GM12878 (cell line): ENCODE data around the gene LRRC23. TPM values are rescaled to one million over a fixed set of nuclear protein-coding genes. Genes with fewer than 3 reads are reported as not detected.
"Not testable (repeated sequence)": the region's sequence is repeated elsewhere in the genome, so short reads cannot be mapped to it uniquely, and the experiment has no call there.

Experiments used
- ATAC-seq: fragments of 200-7000 bp; cut with Tn5 transposase; 3 replicates; pipeline ENCODE4 v1.9.1; 2020; ENCODE audit warnings: mild to moderate bottlenecking, moderate library complexity
- BruUV-seq: library from RNA; stranded (reverse); fragments of 400-500 nt; replicated peaks from 2 replicates; lab custom pipeline; 2021; lab: Mats Ljungman, UMichigan
- CTCF ChIA-PET: fragments of 300-600 bp; sonication (Branson Sonifier 250); formaldehyde crosslinking; extraction: SDS; loops from one replicate; lab custom pipeline; 2021; ENCODE audit warnings: inconsistent platforms; lab: Yijun Ruan, JAX
- POLR2A ChIA-PET: fragments of 350-600 bp; formaldehyde crosslinking; extraction: SDS; loops from one replicate; lab custom pipeline; 2021; ENCODE audit warnings: inconsistent platforms; lab: Charles Lee
- RAD21 ChIA-PET: fragments of 300-600 bp; sonication (Branson Sonifier 250); formaldehyde crosslinking; loops from one replicate; lab custom pipeline; 2023; ENCODE audit warnings: antibody characterized with exemption; ENCODE audit not compliant: unreplicated experiment; lab: Charles Lee
- SMC1A ChIA-PET: fragments of 300-600 bp; sonication (Branson Sonifier 250); formaldehyde crosslinking; loops from one replicate; lab custom pipeline; 2023; ENCODE audit not compliant: unreplicated experiment, uncharacterized antibody; lab: Charles Lee
- DNase-seq: peaks from one replicate; pipeline ENCODE4 v3.0.0-alpha.2; 2011; ENCODE audit warnings: low read depth, low spot score
- FAIRE-seq: peaks from 3 replicates; lab custom pipeline; 2011; peaks lifted over from hg19 to GRCh38; lab: Jason Lieb, UNC
- H2AFZ ChIP-seq: 2 replicates; pipeline ENCODE4 v1.6.0; 2011; ENCODE audit warnings: low read depth, low read length, control low read depth; ENCODE audit not compliant: control insufficient read depth
- H3K27ac ChIP-seq: 2 replicates; pipeline ENCODE4 v1.5.1; 2011; ENCODE audit warnings: control low read depth; ENCODE audit not compliant: control insufficient read depth, insufficient read depth
- H3K27me3 ChIP-seq, 2 experiments: replicated peaks in 1 of 2; 2 replicates each; pipeline versions ENCODE4 v1.6.0 to v1.6.1; 2011; ENCODE audit warnings: low read length in 1 of 2; ENCODE audit not compliant: control insufficient read depth in 2 of 2, insufficient read depth in 2 of 2
- H3K36me3 ChIP-seq, 2 experiments: 2 replicates each; pipeline ENCODE4 v1.5.1; 2011; ENCODE audit warnings: low read length in 1 of 2; ENCODE audit not compliant: control insufficient read depth in 2 of 2, insufficient read depth in 2 of 2
- H3K4me1 ChIP-seq: 2 replicates; pipeline ENCODE4 v1.6.1; 2011; ENCODE audit warnings: mild to moderate bottlenecking, low read length, moderate library complexity, mixed read lengths; ENCODE audit not compliant: control insufficient read depth, insufficient read depth
- H3K4me2 ChIP-seq: 2 replicates; pipeline ENCODE4 v1.6.0; 2011; ENCODE audit warnings: control low read depth; ENCODE audit not compliant: control insufficient read depth, insufficient read depth
- H3K4me3 ChIP-seq: fragments of 200-600 bp; sonication (generic); 2 replicates; pipeline ENCODE4 v1.5.1; 2016
- H3K79me2 ChIP-seq: 2 replicates; pipeline ENCODE4 v1.6.0; 2011; ENCODE audit warnings: low read length; ENCODE audit not compliant: control insufficient read depth, insufficient read depth
- H3K9ac ChIP-seq: 2 replicates; pipeline ENCODE4 v1.8.0; 2011; ENCODE audit warnings: low read length, control low read depth, mixed read lengths; ENCODE audit not compliant: control insufficient read depth, insufficient read depth
- H3K9me3 ChIP-seq: replicated peaks from 3 replicates; pipeline ENCODE4 v1.5.1; 2011; ENCODE audit warnings: mild to moderate bottlenecking, low read length; ENCODE audit not compliant: control insufficient read depth, insufficient read depth
- H4K20me1 ChIP-seq: 2 replicates; pipeline ENCODE4 v1.6.0; 2011; ENCODE audit not compliant: control insufficient read depth, insufficient read depth
- ASH2L ChIP-seq: fragments of 300-600, 200-600 bp; sonication (generic); IDR thresholded peaks from 2 replicates; pipeline ENCODE4 v1.6.1; 2017; ENCODE audit warnings: low read depth, mild to moderate bottlenecking, borderline replicate concordance
- KAT2A ChIP-seq: conservative IDR thresholded peaks from 2 replicates; pipeline ENCODE4 v1.6.1; 2011; ENCODE audit warnings: low read depth, low read length; ENCODE audit not compliant: control insufficient read depth
- POLR2AphosphoS2 ChIP-seq: IDR thresholded peaks from 2 replicates; pipeline ENCODE4 v1.6.1; 2011; ENCODE audit warnings: low read depth, mild to moderate bottlenecking, low read length, improper control_type of control experiment, moderate library complexity
- WGBS: methylation state at CpG from one replicate; pipeline ENCODE4 v1.1.6; 2016; ENCODE audit warnings: low lambda C conversion rate; ENCODE audit not compliant: insufficient replicate concordance, insufficient coverage; ENCODE audit errors: missing lambda C conversion rate; 5-methylcytosine and 5-hydroxymethylcytosine counted together
- in situ Hi-C: fragments of 300-500 bp; cut with MboI; formaldehyde crosslinking; loops from 9 replicates; pipeline ENCODE4 v1.14.3; 2018; ENCODE audit warnings: mixed read lengths
- intact Hi-C: fragments of 100-400 bp; cut with micrococcal nuclease; formaldehyde crosslinking; loops from one replicate; pipeline ENCODE4 v1.14.2; 2022; ENCODE audit not compliant: unreplicated experiment
- polyA plus RNA-seq, 11 experiments: library from polyadenylated mRNA; depleted of rRNA in 4 of 11; unstranded in 6 of 11; stranded (reverse) in 5 of 11; fragments of >200 nt; fragmentation: Nextera tagmentation in 4 of 11; fragmentation: Illumina TruSeq in 1 of 11; extraction: Ambion mirVana in 4 of 11; extraction: Trizol in 1 of 11; gene quantifications; 1 replicate in 1 of 11; 2 replicates in 10 of 11; pipeline versions ENCODE4 v1.2.1 to v1.2.3, GENCODE V29; 2011 to 2016; ENCODE audit warnings: inconsistent platforms in 2 of 11, missing spikeins in 2 of 11, low read depth in 1 of 11
- total RNA-seq, 4 experiments: library from RNA; depleted of rRNA in 3 of 4; stranded (reverse); fragments of >200 nt in 3 of 4; fragmentation: Illumina TruSeq in 1 of 4; extraction: Trizol in 1 of 4; gene quantifications; 2 replicates each; pipeline versions ENCODE4 v1.2.1 to v1.2.3, GENCODE V29; 2013 to 2021
- TF ChIP-seq, protein P1 (sequence below): fragments of 450-650 bp; IDR thresholded peaks from 2 replicates; pipeline ENCODE4 v1.6.1; 2017; ENCODE audit warnings: mild to moderate bottlenecking, moderate library complexity

The LRRC23 gene
- total and polyA plus RNA-seq, 10 of the 15 experiments (the other 5 are each of a cell fraction or from before 2014, with no cell fraction given): 1.4 to 6.9 (median 3.4) TPM

DNA sequence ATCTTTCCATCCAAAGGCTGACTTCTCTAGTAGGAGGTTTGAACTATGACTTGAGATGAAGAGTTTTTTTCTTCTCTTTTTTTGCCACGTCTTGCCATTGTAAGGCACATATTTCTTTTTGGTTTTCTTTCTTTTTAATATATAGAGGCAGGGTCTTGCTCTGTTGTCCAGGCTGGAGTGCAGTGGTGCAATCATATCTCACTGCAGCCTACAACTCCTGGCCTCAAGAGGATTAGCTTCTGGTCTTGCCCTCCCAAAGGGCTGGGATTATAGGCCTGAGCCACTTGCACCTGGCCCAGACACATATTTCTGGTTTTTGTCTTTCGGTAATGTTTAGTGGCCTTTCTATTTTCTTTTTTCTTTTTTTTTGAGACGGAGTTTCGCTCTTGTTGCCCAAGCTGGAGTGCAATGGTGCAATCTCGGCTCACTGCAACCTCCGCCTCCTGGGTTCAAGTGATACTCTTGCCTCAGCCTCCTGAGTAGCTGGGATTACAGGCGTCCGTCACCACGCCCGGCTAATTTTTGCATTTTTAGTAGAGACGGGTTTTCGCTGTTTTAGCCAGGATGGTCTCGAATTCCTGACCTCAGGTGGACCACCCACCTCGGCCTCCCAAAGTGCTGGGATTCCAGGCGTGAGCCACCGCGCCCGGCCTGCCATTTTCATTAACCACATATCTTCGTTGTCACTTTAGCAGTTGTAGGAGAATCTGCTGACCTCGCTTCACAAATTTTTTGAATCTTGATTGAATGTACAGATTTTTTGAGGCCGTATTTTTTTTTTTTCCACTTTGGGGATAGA, 14.6 kb upstream of the LRRC23 start:
- BruUV-seq, SMC1A ChIA-PET, H3K79me2 ChIP-seq, FAIRE-seq, H2AFZ ChIP-seq, ATAC-seq, H4K20me1 ChIP-seq, intact Hi-C loops, DNase-seq, RAD21 ChIA-PET, H3K9me3 ChIP-seq, H3K36me3 ChIP-seq, H3K27me3 ChIP-seq, POLR2A ChIA-PET, in situ Hi-C loops: not testable (repeated sequence)
- Histone ChIP-seq H3K27ac (peak overlapping the region; percentile 88), H3K4me1 (peaks cover 12% of the 10 kb centered on the region), H3K9ac (peak overlapping the region; percentile 67), H3K4me3 (peak overlapping the region; percentile 56; the same call in 1 of the 2 replicates), H3K4me2 (peak overlapping the region; percentile 82)
- CTCF ChIA-PET: interaction anchor here (0.8 to 6.1 kb wide), 2 partner anchors 19 to 39 kb away, joined by 3 to 121 read pairs; partner anchors contain the start of genes CDCA3, SPSB2 and TPI1
- 95% methylated on average over 21 of the region's 21 CpGs for WGBS

DNA sequence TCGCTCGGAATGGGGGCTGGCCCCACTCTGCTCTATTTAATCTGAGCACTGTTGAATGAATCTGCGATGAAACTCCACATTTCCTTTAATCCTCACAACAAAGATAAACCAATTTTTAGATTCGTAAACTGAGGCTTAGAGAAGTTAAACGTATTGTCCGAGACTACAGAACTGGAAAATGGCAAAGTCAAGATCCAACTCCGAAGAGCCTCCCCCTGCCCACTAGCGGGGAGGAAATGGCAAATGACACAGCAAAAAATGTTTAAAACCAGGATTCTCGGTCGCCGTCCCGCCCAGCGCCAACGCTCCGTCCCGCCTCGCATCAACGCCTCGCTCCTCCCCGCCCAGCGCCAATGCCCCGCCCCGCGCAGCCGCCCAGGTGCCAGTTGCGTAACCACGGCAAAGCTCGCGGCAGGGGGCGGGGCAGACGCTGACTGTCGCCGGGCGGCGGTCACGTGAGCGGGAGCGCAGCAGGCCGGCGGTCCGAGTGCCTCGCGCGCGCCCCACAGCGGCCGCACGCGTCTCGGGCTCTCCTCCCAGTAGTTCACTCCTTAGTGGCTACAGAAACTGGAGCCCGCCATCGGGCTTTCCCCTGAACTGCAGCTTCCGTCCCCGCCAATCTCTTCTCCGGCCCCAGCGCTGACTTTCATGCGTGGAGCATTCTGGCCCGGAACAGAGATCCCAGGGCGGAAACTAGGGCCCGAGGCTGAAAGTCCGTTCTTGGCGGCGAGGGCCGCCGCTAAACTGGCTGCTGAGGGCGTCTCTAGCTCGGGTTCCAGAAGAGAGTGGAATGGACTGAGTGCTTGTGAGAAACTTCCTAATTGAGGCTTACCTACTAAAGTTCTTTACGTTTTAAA, 13.6 kb upstream of the LRRC23 start:
- H2AFZ ChIP-seq: peak overlapping the region; percentile 87
- H3K4me1 ChIP-seq: peaks cover 12% of the 10 kb centered on the region
- H3K27me3 ChIP-seq: no peaks in the 10 kb centered on the region
- ATAC-seq: peak; percentile 98
- POLR2A ChIA-PET: interaction anchor here (0.5 to 2.1 kb wide), 19 partner anchors 11 to 258 kb away, joined by 3 to 30 read pairs (median 4); partner anchors contain the start of genes C12orf57, CDCA3, COPS7A and ENO2
- peak; percentile 89 for FAIRE-seq
- intact Hi-C loops: loop anchor here (1.0 kb wide), 4 partner anchors 13 to 39 kb away; partner anchors contain the start of genes LRRC23, SPSB2 and USP5
- H3K4me3 ChIP-seq: peak overlapping the region; percentile 64
- in situ Hi-C loops: no loop called here
- SMC1A ChIA-PET: interaction anchor here (0.7 to 2.8 kb wide), 16 partner anchors 9 to 138 kb away, joined by 3 to 41 read pairs (median 4); partner anchors contain the start of genes C12orf57, CDCA3, ENO2 and MLF2
- no TSS peak for BruUV-seq
- peak; percentile 86 for DNase-seq
- no peaks in the 10 kb centered on the region for H3K79me2 ChIP-seq
- peak overlapping the region; percentile 88 for H3K9ac ChIP-seq
- peak overlapping the region; percentile 97 for H3K27ac ChIP-seq
- H3K4me2 ChIP-seq: peak overlapping the region; percentile 82
- CTCF ChIA-PET: interaction anchor here (0.8 to 6.1 kb wide), 23 partner anchors 9 to 222 kb away, joined by 3 to 121 read pairs (median 6); partner anchors contain the start of genes C12orf57, CDCA3, LRRC23 and MLF2
- H3K36me3 ChIP-seq: no peaks in the 10 kb centered on the region
- RAD21 ChIA-PET: interaction anchor here (0.7 to 2.3 kb wide), 15 partner anchors 18 to 218 kb away, joined by 3 to 37 read pairs (median 3); partner anchors contain the start of genes C1RL, CDCA3, ENO2 and RNU7-1
- no peaks in the 10 kb centered on the region for H4K20me1 ChIP-seq
- 2% methylated on average over 57 of the region's 68 CpGs for WGBS
- no peaks in the 10 kb centered on the region for H3K9me3 ChIP-seq
- TF ChIP-seq, protein P1, sequence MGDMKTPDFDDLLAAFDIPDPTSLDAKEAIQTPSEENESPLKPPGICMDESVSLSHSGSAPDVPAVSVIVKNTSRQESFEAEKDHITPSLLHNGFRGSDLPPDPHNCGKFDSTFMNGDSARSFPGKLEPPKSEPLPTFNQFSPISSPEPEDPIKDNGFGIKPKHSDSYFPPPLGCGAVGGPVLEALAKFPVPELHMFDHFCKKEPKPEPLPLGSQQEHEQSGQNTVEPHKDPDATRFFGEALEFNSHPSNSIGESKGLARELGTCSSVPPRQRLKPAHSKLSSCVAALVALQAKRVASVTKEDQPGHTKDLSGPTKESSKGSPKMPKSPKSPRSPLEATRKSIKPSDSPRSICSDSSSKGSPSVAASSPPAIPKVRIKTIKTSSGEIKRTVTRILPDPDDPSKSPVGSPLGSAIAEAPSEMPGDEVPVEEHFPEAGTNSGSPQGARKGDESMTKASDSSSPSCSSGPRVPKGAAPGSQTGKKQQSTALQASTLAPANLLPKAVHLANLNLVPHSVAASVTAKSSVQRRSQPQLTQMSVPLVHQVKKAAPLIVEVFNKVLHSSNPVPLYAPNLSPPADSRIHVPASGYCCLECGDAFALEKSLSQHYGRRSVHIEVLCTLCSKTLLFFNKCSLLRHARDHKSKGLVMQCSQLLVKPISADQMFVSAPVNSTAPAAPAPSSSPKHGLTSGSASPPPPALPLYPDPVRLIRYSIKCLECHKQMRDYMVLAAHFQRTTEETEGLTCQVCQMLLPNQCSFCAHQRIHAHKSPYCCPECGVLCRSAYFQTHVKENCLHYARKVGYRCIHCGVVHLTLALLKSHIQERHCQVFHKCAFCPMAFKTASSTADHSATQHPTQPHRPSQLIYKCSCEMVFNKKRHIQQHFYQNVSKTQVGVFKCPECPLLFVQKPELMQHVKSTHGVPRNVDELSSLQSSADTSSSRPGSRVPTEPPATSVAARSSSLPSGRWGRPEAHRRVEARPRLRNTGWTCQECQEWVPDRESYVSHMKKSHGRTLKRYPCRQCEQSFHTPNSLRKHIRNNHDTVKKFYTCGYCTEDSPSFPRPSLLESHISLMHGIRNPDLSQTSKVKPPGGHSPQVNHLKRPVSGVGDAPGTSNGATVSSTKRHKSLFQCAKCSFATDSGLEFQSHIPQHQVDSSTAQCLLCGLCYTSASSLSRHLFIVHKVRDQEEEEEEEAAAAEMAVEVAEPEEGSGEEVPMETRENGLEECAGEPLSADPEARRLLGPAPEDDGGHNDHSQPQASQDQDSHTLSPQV: peak; percentile 92
- no peak for TF ChIP-seq ASH2L
- TF ChIP-seq KAT2A: no peak
- TF ChIP-seq POLR2AphosphoS2: peak; percentile 14; the same call in 1 of the 2 replicates
